ENCODE measurements around the gene PRKD2. TPM values are rescaled to one million over a fixed set of nuclear protein-coding genes. Genes with fewer than 3 reads are reported as not detected.

Gene PRKD2
- total and polyA plus RNA-seq, 10 of the 15 experiments (the other 5 are each of a cell fraction or from before 2014, with no cell fraction given): 2.3 to 98.8 (median 32.9) TPM

GRCh38 chr19:46718157-46718933 is 1.4 kb upstream of the PRKD2 start (continued):
- no peak for TF ChIP-seq REST (IDR thresholded peaks at IDR 0.05; ENCODE audit: low read depth, low read length)
- TF ChIP-seq TCF7 (IDR thresholded peaks at IDR 0.05; ENCODE audit: borderline replicate concordance): no peak
- no peak for TF ChIP-seq BMI1 (IDR thresholded peaks at IDR 0.05; ENCODE audit: borderline replicate concordance)
- 0 out of 2 replicates have a peak, but pooled peaks have one; percentile 8 for TF ChIP-seq IRF4 (IDR thresholded peaks at IDR 0.05; ENCODE audit: low read depth, low read length)
- no peak for TF ChIP-seq KAT2A (conservative IDR thresholded peaks at IDR 0.05; ENCODE audit: control insufficient read depth, low read depth, low read length)
- no peak for TF ChIP-seq CEBPB (IDR thresholded peaks at IDR 0.05; ENCODE audit: borderline replicate concordance in 1 of 2, low read depth in 2 of 2, low read length in 2 of 2)
- TF ChIP-seq ATF7 (IDR thresholded peaks at IDR 0.05; ENCODE audit: low read depth): no peak; the same call in 1 of the 2 replicates
- TF ChIP-seq ZNF217 (IDR thresholded peaks at IDR 0.05): no peak
- peak; percentile 90 for TF ChIP-seq CBFB (IDR thresholded peaks at IDR 0.05; ENCODE audit: low read depth)
- TF ChIP-seq SMAD5 (IDR thresholded peaks at IDR 0.05; ENCODE audit: low read depth): peak; percentile 62
- TF ChIP-seq ATF2 (IDR thresholded peaks at IDR 0.05; ENCODE audit: low read length): no peak; the same call in 1 of the 2 replicates
- TF ChIP-seq TBL1XR1 (IDR thresholded peaks at IDR 0.05; ENCODE audit: low read depth, low read length): peak; percentile 47; the same call in 1 of the 2 replicates
- peak; percentile 69 for TF ChIP-seq PBX3 (IDR thresholded peaks at IDR 0.05; ENCODE audit: insufficient replicate concordance, low read depth, low read length)
- TF ChIP-seq KDM1A (IDR thresholded peaks at IDR 0.05; ENCODE audit: borderline replicate concordance): no peak
- no peak for TF ChIP-seq PAX8 (IDR thresholded peaks at IDR 0.05)
- peak; percentile 64 to 76 for TF ChIP-seq IKZF2 (IDR thresholded peaks at IDR 0.05)
- peak; percentile 68 for TF ChIP-seq TCF12 (IDR thresholded peaks at IDR 0.05; ENCODE audit: low read depth, low read length)
- TF ChIP-seq SMC3 (IDR thresholded peaks at IDR 0.05; ENCODE audit: borderline replicate concordance, low read length): peak; percentile 11; the same call in 1 of the 2 replicates
- TF ChIP-seq IKZF1 (conservative IDR thresholded peaks at IDR 0.05): peak; percentile 83
- TF ChIP-seq ZBTB11 (CRISPR knock-in tag; IDR thresholded peaks at IDR 0.05): no peak
- no peak for TF ChIP-seq HDGF (IDR thresholded peaks at IDR 0.05)

Measured in GM12878 (cell line).